MM.1S (cell line): Measurements from ENCODE around the gene PUS10.
"Not testable (repeated sequence)": the region's sequence is repeated elsewhere in the genome, so short reads cannot be mapped to it uniquely, and the experiment has no call there.

Source experiments
- CTCF ChIP-seq: fragments of 300-600 bp; sonication (generic); IDR thresholded peaks from 2 replicates; pipeline ENCODE4 v1.5.1; 2016; ENCODE audit warnings: antibody characterized with exemption, low read length, mixed read lengths
- EZH2 ChIP-seq: fragments of 300-600 bp; sonication (generic); optimal IDR thresholded peaks from 2 replicates; pipeline ENCODE3; 2017; ENCODE audit warnings: low read depth, mild to moderate bottlenecking, antibody characterized with exemption, low read length, mixed read lengths
- EZH2phosphoT487 ChIP-seq: fragments of 300-600 bp; sonication (generic); IDR thresholded peaks from 2 replicates; pipeline ENCODE4 v1.6.1; 2018; ENCODE audit warnings: antibody characterized with exemption, low read length

DNA sequence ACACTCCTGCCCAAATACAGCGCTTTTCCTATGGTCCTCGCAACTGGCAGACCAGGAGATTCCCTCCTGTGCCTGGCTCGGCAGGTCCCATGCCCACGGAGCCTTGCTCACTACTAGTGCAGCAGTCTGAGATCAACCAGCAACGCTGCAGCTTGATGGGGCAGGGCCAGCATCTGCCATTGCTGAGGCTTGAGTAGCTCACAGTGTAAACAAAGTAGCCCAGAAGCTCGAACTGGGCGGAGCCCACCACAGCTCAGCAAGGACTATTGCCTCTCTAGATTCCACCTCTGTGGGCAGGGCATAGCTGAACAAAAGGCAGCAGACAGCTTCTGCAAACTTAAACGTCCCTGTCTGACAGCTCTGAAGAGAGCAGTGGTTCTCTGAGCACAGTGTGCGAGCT, 16.5 kb upstream of the PUS10 start:
- not testable (repeated sequence) for TF ChIP-seq CTCF, EZH2phosphoT487, EZH2
